ENCODE data around the gene ADAMTS2.

The ADAMTS2 gene

DNA sequence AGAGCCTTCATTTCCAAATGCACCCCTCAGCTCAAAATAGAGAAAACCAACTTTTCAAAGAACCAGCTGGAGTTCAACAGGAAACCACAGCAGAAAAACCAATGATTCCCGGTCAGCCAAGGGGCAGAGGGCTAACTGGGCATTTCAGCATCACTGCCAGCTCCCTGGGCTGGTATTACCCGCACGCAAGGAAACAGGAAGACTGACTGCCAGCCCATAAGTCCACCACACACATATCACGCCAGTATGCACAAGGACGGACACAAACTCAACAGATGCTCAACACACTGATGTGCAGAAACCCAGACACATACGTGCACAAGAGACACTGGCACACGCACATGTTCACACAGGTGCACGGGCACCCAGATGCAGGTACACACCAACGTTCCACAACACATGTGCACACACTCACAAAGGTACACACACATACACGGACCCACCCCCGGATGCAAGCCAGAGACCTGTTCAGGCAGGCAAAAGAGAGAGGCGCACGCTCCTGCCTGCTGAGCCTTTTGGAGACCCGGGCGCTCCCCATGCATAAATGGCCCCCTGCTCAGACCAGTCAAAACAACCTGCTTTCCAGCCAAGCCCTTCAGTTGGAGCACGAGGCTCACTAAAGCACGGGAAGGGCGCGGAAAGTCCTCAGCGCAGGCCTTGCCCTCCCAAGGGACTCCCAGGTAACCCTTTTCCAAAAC, 2.1 kb downstream of the ADAMTS2 start:
- ATAC-seq: no peak

DNA sequence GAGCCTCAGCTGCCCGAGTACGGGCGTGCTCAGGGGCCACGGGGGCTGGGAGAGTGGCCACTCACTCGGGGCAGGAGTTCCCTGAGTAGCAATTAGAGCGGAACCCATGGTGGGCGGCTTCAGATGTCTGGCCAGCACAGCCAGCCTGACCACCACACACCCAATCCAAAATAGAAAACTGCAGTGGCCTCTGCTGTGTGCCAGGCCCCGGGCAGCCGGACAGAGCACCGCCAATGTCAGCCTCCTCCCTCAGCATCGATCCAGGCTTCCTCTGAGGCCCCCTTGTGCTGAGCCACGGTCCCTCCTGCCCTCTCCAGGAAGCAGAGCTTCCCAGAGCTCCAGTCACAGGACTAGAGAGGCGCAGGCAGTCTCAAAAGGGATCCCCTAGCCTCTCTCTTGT, 2.7 kb downstream of the ADAMTS2 start:
- ATAC-seq: no peak

DNA sequence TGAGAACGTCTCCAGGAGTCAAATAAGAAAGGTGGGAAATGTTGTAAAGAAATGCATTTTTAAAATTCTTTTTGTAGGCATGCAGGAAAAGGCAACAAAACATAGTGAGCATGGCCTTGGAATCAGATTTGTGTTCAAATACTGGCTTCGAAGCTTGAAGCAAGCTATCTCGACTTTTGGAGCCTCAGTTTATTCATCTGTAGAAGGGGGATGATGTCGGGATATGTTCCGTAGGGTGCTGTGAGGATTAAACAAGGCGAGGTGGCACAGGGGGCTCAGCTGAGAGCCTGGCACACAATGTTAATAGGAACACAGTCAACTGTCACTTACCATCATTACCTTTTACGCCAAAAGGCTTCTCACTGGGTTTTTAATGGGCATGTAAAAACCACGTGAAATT, 4.8 kb downstream of the ADAMTS2 start:
- no peak for ATAC-seq

DNA sequence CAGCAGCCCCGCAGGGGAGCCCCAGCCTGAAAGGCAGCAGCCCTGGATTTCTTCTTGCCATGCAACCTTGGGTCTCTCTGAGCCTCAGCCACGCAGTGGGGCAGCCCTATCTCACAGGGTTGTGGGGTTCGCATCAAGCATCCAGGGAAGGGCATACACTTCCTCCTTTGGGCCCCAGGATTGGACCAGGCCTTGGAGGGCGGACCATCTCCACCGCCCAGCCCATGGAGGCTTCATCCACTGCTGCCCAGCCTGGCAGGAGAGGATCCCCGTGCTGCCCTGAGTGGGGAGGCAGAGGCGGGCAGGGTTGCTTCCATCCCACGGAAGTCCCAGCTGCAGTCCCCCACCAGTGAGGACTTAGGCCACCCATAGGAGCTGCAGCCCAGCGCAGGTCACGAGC, 5.3 kb downstream of the ADAMTS2 start:
- no peak for ATAC-seq

DNA sequence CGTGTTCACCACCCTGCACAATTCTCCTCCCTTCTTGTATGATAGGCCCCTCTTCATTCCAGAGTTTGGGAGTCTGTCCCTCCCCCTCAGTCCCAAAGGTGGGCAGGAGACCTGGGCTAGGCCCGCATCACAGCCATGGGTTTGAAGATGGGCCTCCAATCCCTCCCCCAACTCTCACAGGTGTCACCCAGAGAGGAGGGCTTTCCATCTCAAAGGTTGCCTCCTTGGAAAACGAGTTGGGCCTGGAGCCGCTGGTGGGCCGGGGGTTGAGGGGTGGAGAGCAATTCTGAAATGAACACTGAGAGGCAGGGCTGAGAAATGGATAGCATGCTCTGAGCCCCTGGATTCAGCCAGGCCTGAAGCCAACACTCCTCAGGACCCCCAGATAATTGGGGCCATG, 6.2 kb downstream of the ADAMTS2 start:
- no peak for ATAC-seq

GRCh38 chr5:179337796-179338676, 7.2 kb downstream of the ADAMTS2 start:
- no peak for ATAC-seq

GRCh38 chr5:179336871-179337795, 8.1 kb downstream of the ADAMTS2 start:
- no peak for ATAC-seq

DNA sequence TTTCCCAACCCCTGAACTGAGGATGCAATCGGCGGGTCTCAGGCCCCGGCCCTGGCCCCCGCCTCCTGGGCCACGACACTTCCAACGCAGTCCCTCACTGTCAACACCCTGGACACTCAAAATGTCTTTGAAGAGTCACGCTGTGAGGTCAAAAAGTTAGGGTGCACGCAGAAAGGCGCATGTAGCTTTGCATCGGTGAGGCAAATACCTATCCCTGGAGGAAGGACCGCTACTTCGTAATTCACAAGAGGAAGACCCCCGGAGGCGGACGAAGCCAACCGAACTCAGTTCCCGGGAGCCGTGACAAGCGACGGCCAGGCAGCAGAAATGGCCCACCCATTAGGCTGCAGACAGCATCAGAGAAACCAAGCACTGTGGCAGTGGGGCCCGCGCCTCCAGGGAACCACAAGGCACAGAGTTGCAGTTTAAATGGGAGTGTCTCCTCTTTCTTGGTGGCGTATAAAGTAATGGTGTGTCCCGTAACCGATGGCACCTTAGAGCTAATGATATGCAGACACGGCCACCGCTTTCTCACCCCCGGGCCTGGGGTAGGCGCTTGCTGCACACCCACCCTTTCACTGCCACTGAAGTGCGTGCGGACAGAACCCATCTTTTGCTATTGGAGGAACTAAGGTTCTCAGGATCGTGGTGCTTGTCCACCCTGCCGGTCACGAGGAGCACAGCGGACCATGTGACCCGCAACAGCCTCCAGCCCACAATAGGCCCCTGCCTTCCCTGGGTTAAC, 9.0 kb downstream of the ADAMTS2 start:
- no peak for ATAC-seq

DNA sequence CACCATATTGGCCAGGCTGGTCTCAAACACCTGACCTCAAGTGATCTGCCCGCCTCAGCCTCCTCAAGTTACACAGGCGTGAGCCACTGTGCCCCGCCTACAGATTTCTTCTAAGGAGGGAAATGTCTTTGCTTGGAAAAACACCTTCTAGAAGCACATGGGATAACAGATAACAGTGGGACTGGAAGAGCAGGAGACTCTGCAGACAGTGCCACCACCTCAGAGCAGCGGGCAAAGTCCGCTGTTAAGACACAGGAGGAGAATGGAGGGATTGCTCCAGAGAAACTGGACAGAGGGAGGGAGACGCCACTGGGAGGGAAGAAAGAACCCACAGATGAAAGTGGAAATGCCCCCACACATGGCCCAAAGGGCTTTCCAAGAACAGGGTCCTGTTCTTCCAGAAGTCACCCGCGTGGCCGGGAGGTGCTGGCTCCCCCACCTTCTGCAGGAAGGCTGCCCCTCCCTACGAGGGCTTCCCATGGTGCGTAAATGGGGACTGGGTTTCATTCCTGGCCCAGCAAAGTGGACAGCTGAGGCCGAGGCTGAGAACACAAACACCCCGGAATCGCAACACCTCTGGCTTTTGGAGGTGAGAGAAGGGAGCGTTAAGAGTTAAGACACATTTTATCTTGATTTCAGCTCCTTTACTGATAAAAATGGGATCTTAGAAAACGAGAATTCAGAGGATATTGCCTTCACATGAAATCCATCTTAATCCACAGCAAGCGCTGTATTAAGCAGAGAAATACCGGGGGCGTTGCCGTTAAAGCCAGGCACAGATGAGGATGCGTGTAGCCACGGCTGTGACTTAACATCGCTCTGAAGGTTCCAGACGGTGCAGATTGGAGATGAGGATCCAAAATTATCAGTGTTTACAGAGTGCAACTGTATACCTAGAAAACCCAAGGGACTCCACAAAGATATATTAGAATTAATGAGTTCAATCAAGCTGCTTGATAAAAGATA, 11.2 kb downstream of the ADAMTS2 start:
- no peak for ATAC-seq

GRCh38 chr5:179332741-179333290, 12.4 kb downstream of the ADAMTS2 start:
- no peak for ATAC-seq

DNA sequence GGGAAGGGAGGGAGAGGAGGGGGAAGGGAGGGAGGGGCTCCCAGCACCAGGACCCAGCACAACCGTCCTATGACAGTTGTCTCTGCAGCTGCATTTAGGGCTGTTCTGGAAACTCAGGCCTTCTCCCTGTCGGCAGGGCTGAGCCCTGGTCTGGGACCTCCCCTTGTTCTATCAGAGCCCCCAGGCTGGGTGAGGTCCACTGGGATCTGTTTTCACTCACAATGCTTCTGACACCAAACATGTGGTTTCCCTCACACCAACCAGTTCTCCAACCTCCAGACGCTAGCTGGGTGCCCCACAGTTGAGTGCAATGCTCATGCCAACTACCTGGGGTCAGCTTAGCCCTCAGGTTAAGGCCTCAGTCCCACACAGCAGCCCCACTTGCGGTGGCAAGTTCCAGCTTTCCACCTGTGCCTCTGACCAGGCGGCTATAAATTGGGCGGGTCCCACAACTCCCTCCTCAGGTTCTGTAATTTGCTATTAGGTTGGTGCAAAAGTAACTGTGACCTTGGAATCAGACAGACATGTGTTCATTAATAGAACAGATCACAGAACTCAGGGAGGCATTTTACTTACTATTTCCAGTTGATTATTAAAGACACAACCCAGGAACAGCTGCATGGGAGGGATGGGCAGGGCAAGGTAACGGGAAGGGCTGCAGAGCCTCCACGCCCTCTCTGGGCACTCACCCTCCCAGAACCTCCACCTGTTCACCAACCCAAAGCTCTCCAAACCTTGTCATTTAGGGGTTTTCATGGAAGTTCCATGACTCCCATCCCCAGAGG, 13.5 kb downstream of the ADAMTS2 start:
- no peak for ATAC-seq

- no peak for ATAC-seq
These were observed 14.9 kb downstream of the ADAMTS2 start for GRCh38 chr5:179330186-179330900.

DNA sequence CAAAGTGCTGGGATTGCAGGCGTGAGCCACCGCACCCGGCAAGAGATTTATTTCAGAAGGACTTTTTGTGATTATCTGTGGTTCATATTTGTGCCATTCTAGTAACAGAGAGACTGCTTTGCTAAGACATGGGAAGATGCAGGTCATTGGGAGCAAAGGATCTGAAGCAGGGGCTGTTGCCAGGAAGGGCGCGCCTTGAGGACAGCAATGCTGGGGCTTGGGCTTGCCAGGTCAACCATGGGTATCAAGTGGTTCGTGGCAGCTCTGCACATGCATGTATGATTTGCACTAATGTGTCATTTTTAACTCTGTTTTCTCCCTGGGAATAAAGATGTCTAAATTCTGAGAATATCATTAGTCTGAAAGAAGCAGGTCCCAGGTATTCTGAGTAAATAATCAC, 17.0 kb downstream of the ADAMTS2 start:
- no peak for ATAC-seq

- ATAC-seq: no peak
These were observed 18.1 kb downstream of the ADAMTS2 start for GRCh38 chr5:179327021-179327735.

DNA sequence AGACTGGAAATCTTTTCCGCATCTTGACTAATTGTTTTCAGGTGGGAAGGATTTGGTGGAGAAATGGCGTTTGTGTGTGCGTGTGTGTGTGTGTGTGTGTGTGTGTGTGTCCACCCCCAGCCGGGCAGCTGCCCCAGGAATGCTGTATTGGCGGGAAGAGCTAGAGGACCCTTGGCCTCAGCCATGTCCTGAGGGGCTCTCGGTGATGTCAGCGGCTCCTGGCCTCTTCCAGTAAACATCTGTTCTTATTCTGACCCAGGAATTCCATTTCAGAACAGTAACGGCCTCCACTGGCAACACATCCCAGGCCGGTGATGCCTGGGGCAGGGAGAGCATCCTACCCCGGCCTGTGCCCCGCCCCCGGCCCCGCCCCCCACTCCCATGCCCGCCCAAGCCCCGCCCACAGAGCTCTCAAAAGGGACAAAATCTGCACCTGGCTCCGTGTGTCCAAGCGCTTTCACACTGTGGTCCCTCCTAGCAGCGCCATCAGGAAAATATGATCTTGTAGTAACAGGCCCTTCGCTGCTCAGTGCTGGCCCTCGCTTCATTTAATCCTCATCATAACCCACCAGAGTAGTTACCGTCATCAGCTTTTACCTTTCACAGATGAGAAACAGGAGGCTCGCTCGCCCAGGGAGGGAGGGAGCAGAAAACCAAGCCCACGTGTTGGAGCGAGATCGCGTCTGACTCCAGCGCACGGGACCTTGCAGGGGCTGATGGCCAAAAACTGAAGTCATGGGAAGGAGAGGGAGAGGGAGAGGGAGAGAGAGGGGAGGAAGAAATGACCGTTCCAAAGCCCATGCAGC, 18.9 kb downstream of the ADAMTS2 start:
- ATAC-seq: no peak

GRCh38 chr5:179325296-179326031, 19.8 kb downstream of the ADAMTS2 start:
- no peak for ATAC-seq

- no peak for ATAC-seq
These were observed 20.4 kb downstream of the ADAMTS2 start for GRCh38 chr5:179324760-179325295.
